PC-9 (cell line): ENCODE measurements around the gene UBTF.

Experiments
- CTCF ChIP-seq: fragments of 200-600 bp; sonication (generic); conservative IDR thresholded peaks from 2 replicates; pipeline ENCODE4 v1.6.1; 2017; ENCODE audit warnings: mixed run types, antibody characterized with exemption, mild to moderate bottlenecking, moderate library complexity
- EZH2 ChIP-seq: fragments of 200-600 bp; sonication (generic); IDR thresholded peaks from 2 replicates; pipeline ENCODE4 v1.8.0; 2017; ENCODE audit warnings: antibody characterized with exemption, low read depth

- TF ChIP-seq CTCF (no peak), EZH2 (no peak)
Measured at GRCh38 chr17:44202756-44203155, 16.7 kb downstream of the UBTF start.
